Measurements from ENCODE around the gene PRELP. TPM values are rescaled to one million over a fixed set of nuclear protein-coding genes. Genes with fewer than 3 reads are reported as not detected.

The PRELP gene
- total RNA-seq, 1 donor from 2014 or later = 0.07 TPM

- Histone ChIP-seq H3K27me3 (ENCODE audit: insufficient read depth, low read length) (peaks cover 17% of the 10 kb centered on the region), H3K9me3 (ENCODE audit: insufficient read depth, low read depth, low read length) (peaks cover 2% of the 10 kb centered on the region), H3K4me1 (ENCODE audit: insufficient read depth, low read length) (peaks cover 7% of the 10 kb centered on the region), H2AFZ (ENCODE audit: low read depth, low read length) (no peak overlapping the region), H3K4me2 (ENCODE audit: low read length) (peak overlapping the region; percentile 36), H3K4me3 (ENCODE audit: insufficient read depth, low read depth, low read length) (no peak overlapping the region), H3K79me2 (ENCODE audit: insufficient read depth, low read length) (no peaks in the 10 kb centered on the region), H3K27ac (ENCODE audit: low read depth, low read length) (no peak overlapping the region), H3K9ac (ENCODE audit: low read length) (no peak overlapping the region), H3K36me3 (ENCODE audit: insufficient read depth, low read length) (no peaks in the 10 kb centered on the region), H4K20me1 (ENCODE audit: insufficient read depth, low read length) (no peaks in the 10 kb centered on the region)
- FAIRE-seq (no peak), DNase-seq (ENCODE audit: low read depth) (peak; percentile 58)
- Mint-ChIP-seq H3K36me3 (ENCODE audit: low read depth, unreplicated experiment) (peaks cover 2% of the 10 kb centered on the region), H3K4me1 (ENCODE audit: low read depth, unreplicated experiment) (peaks cover 13% of the 10 kb centered on the region), H3K27ac (ENCODE audit: unreplicated experiment) (no peak overlapping the region), H3K27me3 (ENCODE audit: low read depth, unreplicated experiment) (peaks cover 21% of the 10 kb centered on the region), H3K4me3 (ENCODE audit: unreplicated experiment) (no peak overlapping the region), H3K9me3 (ENCODE audit: unreplicated experiment) (peaks cover 21% of the 10 kb centered on the region)
- TF ChIP-seq CTCF (IDR thresholded peaks at IDR 0.05; ENCODE audit: insufficient read depth, low read depth, low read length) (peak; percentile 22), EZH2 (IDR thresholded peaks at IDR 0.05; ENCODE audit: insufficient read depth, low read length) (no peak)
These were observed 34.8 kb upstream of the PRELP start for GRCh38 chr1:203440771-203441170.

DNA sequence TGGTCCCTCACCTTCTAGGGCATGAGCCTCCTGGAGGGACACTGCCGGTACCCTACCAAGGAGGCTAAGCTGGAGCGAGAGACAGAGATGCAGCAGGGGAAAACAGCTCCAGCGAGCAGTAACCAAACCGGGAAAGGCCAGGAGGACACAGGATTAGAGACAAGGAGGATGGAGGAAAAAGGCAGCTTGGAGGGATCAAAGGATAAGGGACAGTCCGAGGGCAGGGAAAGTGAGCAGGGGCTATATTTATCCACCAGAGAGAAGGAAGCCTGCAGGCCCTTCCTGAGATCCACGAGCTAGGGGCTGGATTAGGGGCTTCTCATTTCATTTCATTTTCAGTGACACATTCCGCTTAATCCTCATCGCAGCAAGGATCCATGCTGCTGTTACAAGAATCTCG lies 33.8 kb upstream of the PRELP start:
- no peaks in the 10 kb centered on the region for H3K36me3 ChIP-seq (ENCODE audit: insufficient read depth, low read length)
- FAIRE-seq = no peak
- H3K27ac ChIP-seq (ENCODE audit: low read depth, low read length) = no peak overlapping the region
- no peaks in the 10 kb centered on the region for H3K79me2 ChIP-seq (ENCODE audit: insufficient read depth, low read length)
- H3K9me3 Mint-ChIP-seq (ENCODE audit: unreplicated experiment) = peaks cover 21% of the 10 kb centered on the region
- H4K20me1 ChIP-seq (ENCODE audit: insufficient read depth, low read length) = no peaks in the 10 kb centered on the region
- H3K9ac ChIP-seq (ENCODE audit: low read length) = no peak overlapping the region
- H3K4me3 Mint-ChIP-seq (ENCODE audit: unreplicated experiment) = no peak overlapping the region
- DNase-seq (ENCODE audit: low read depth) = no peak
- peaks cover 26% of the 10 kb centered on the region for H3K27me3 Mint-ChIP-seq (ENCODE audit: low read depth, unreplicated experiment)
- peaks cover 7% of the 10 kb centered on the region for H3K4me1 ChIP-seq (ENCODE audit: insufficient read depth, low read length)
- peaks cover 17% of the 10 kb centered on the region for H3K27me3 ChIP-seq (ENCODE audit: insufficient read depth, low read length)
- H3K4me1 Mint-ChIP-seq (ENCODE audit: low read depth, unreplicated experiment) = peaks cover 13% of the 10 kb centered on the region
- H3K9me3 ChIP-seq (ENCODE audit: insufficient read depth, low read depth, low read length) = peaks cover 3% of the 10 kb centered on the region
- no peak for TF ChIP-seq EZH2 (IDR thresholded peaks at IDR 0.05; ENCODE audit: insufficient read depth, low read length)
- TF ChIP-seq CTCF (IDR thresholded peaks at IDR 0.05; ENCODE audit: insufficient read depth, low read depth, low read length) = no peak
- no peak overlapping the region for H2AFZ ChIP-seq (ENCODE audit: low read depth, low read length)
- no peak overlapping the region for H3K4me3 ChIP-seq (ENCODE audit: insufficient read depth, low read depth, low read length)
- no peak overlapping the region for H3K27ac Mint-ChIP-seq (ENCODE audit: unreplicated experiment)
- H3K4me2 ChIP-seq (ENCODE audit: low read length) = no peak overlapping the region
- peaks cover 2% of the 10 kb centered on the region for H3K36me3 Mint-ChIP-seq (ENCODE audit: low read depth, unreplicated experiment)

- no peak overlapping the region for H3K9ac ChIP-seq (ENCODE audit: low read length)
- no peaks in the 10 kb centered on the region for H3K36me3 ChIP-seq (ENCODE audit: insufficient read depth, low read length)
- DNase-seq (ENCODE audit: low read depth) = no peak
- Mint-ChIP-seq H3K27me3 (ENCODE audit: low read depth, unreplicated experiment) (peaks cover 26% of the 10 kb centered on the region), H3K36me3 (ENCODE audit: low read depth, unreplicated experiment) (peaks cover 2% of the 10 kb centered on the region), H3K9me3 (ENCODE audit: unreplicated experiment) (peaks cover 21% of the 10 kb centered on the region), H3K27ac (ENCODE audit: unreplicated experiment) (no peak overlapping the region), H3K4me1 (ENCODE audit: low read depth, unreplicated experiment) (peaks cover 13% of the 10 kb centered on the region), H3K4me3 (ENCODE audit: unreplicated experiment) (no peak overlapping the region)
- no peak overlapping the region for H3K4me3 ChIP-seq (ENCODE audit: insufficient read depth, low read depth, low read length)
- no peak for FAIRE-seq
- H3K4me2 ChIP-seq (ENCODE audit: low read length) = no peak overlapping the region
- H3K9me3 ChIP-seq (ENCODE audit: insufficient read depth, low read depth, low read length) = peaks cover 3% of the 10 kb centered on the region
- H3K27ac ChIP-seq (ENCODE audit: low read depth, low read length) = no peak overlapping the region
- H3K27me3 ChIP-seq (ENCODE audit: insufficient read depth, low read length) = peaks cover 19% of the 10 kb centered on the region
- TF ChIP-seq CTCF (IDR thresholded peaks at IDR 0.05; ENCODE audit: insufficient read depth, low read depth, low read length) = no peak
- TF ChIP-seq EZH2 (IDR thresholded peaks at IDR 0.05; ENCODE audit: insufficient read depth, low read length) = no peak
- no peak overlapping the region for H2AFZ ChIP-seq (ENCODE audit: low read depth, low read length)
- H3K79me2 ChIP-seq (ENCODE audit: insufficient read depth, low read length) = no peaks in the 10 kb centered on the region
- H4K20me1 ChIP-seq (ENCODE audit: insufficient read depth, low read length) = no peaks in the 10 kb centered on the region
- H3K4me1 ChIP-seq (ENCODE audit: insufficient read depth, low read length) = peaks cover 7% of the 10 kb centered on the region
These were observed 32.8 kb upstream of the PRELP start for GRCh38 chr1:203442821-203443220.

All from astrocyte (in vitro differentiated cells and primary cell).